A673 (cell line): ENCODE data around the gene JCHAIN. TPM values are rescaled to one million over a fixed set of nuclear protein-coding genes. Genes with fewer than 3 reads are reported as not detected.

Experiments
- BruUV-seq: library from RNA; stranded (reverse); fragments of 400-500 nt; replicated peaks from 2 replicates; lab custom pipeline; 2021; lab: Mats Ljungman, UMichigan
- CTCF ChIA-PET: fragments of 300-600 bp; sonication (Branson Sonifier 250); formaldehyde crosslinking; loops from one replicate; lab custom pipeline; 2022; ENCODE audit warnings: antibody characterized with exemption; lab: Charles Lee
- POLR2A ChIA-PET: fragments of 300-600 bp; sonication (Branson Sonifier 250); formaldehyde crosslinking; loops from one replicate; lab custom pipeline; 2022; ENCODE audit warnings: antibody characterized with exemption; ENCODE audit not compliant: low non-redundant PET; lab: Charles Lee
- DNase-seq: peaks from one replicate; pipeline ENCODE4 v3.0.0-alpha.2; 2015; ENCODE audit warnings: low spot score
- H3K27ac ChIP-seq: fragments of 200-600 bp; sonication (generic); 2 replicates; pipeline ENCODE4 v1.5.1; 2016; ENCODE audit warnings: mixed run types, low read depth, mild to moderate bottlenecking, mixed read lengths, antibody characterized with exemption, low read length; ENCODE audit not compliant: poor library complexity, severe bottlenecking
- H3K27me3 ChIP-seq: fragments of 200-600 bp; sonication (generic); replicated peaks from 2 replicates; pipeline ENCODE4 v1.6.1; 2017; ENCODE audit warnings: mixed run types, low read depth, mild to moderate bottlenecking, mixed read lengths, antibody characterized with exemption, low read length; ENCODE audit not compliant: insufficient read depth, poor library complexity
- H3K36me3 ChIP-seq: fragments of 200-600 bp; sonication (generic); 2 replicates; pipeline ENCODE4 v1.6.1; 2016; ENCODE audit warnings: mixed run types, mild to moderate bottlenecking, mixed read lengths, antibody characterized with exemption, low read length; ENCODE audit not compliant: insufficient read depth, poor library complexity, severe bottlenecking
- H3K4me1 ChIP-seq: fragments of 200-600 bp; sonication (generic); 2 replicates; pipeline ENCODE4 v1.6.1; 2017; ENCODE audit warnings: mixed run types, mild to moderate bottlenecking, mixed read lengths, antibody characterized with exemption, low read length; ENCODE audit not compliant: insufficient read depth, poor library complexity, severe bottlenecking
- H3K4me3 ChIP-seq: fragments of 200-600 bp; sonication (generic); 2 replicates; pipeline ENCODE4 v1.5.1; 2016; ENCODE audit warnings: low read depth, mixed run types, mild to moderate bottlenecking, mixed read lengths, low read length; ENCODE audit not compliant: poor library complexity, severe bottlenecking
- H3K9me3 ChIP-seq: fragments of 200-600 bp; sonication (generic); 2 replicates; pipeline ENCODE4 v1.6.1; 2016; ENCODE audit warnings: mixed run types, low read depth, mild to moderate bottlenecking, mixed read lengths, antibody characterized with exemption, low read length; ENCODE audit not compliant: poor library complexity, severe bottlenecking
- EZH2 ChIP-seq: fragments of 200-600 bp; sonication (generic); IDR thresholded peaks from 2 replicates; pipeline ENCODE4 v1.6.1; 2017; ENCODE audit warnings: borderline replicate concordance, low read depth, mild to moderate bottlenecking, mixed read lengths, antibody characterized with exemption, low read length; ENCODE audit not compliant: poor library complexity, severe bottlenecking
- intact Hi-C: fragments of 100-400 bp; cut with micrococcal nuclease; formaldehyde crosslinking; loops from one replicate; pipeline ENCODE4 v1.10.0; 2022; ENCODE audit not compliant: unreplicated experiment
- total RNA-seq: library from RNA; stranded (reverse); gene quantifications from 2 replicates; pipeline ENCODE4 v1.2.3, GENCODE V29; 2021
- TF ChIP-seq, protein P1 (sequence below): fragments of 300-800, 200-600 bp; sonication (generic); conservative IDR thresholded peaks from 2 replicates; pipeline ENCODE4 v1.5.1; 2017; ENCODE audit warnings: low read depth, mild to moderate bottlenecking, antibody characterized with exemption, low read length, moderate library complexity, mixed read lengths

JCHAIN gene
- total RNA-seq, 1 experiment from 2014 or later = not detected

- POLR2A ChIA-PET = no interaction called here
These were observed 28.9 kb downstream of the JCHAIN start for GRCh38 chr4:70637239-70637913.

DNA sequence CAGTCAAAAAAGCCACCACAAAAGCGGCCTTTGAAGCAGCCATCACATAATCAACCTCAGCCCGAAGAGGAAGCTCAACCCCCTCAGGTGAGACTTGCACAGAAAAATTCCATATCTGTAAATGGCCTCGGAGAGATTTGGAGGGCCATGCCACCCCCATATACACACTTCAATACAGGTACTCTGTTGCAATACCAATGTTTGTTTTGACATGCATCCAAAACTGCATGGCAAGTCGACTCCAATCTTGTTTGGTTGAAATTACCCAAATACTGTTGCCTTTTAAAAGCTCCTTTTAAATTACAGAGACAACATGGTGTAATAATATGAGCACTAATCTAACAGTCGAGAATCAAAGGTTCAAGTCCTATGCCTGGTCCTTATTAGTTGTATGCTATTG lies 31.8 kb downstream of the JCHAIN start:
- Histone ChIP-seq H3K27me3 (no peaks in the 10 kb centered on the region), H3K4me1 (no peaks in the 10 kb centered on the region), H3K4me3 (no peak overlapping the region), H3K9me3 (no peaks in the 10 kb centered on the region), H3K36me3 (no peaks in the 10 kb centered on the region), H3K27ac (no peak overlapping the region)
- no peak for DNase-seq
- CTCF ChIA-PET = no interaction called here
- BruUV-seq = no TSS peak
- TF ChIP-seq, protein P1, sequence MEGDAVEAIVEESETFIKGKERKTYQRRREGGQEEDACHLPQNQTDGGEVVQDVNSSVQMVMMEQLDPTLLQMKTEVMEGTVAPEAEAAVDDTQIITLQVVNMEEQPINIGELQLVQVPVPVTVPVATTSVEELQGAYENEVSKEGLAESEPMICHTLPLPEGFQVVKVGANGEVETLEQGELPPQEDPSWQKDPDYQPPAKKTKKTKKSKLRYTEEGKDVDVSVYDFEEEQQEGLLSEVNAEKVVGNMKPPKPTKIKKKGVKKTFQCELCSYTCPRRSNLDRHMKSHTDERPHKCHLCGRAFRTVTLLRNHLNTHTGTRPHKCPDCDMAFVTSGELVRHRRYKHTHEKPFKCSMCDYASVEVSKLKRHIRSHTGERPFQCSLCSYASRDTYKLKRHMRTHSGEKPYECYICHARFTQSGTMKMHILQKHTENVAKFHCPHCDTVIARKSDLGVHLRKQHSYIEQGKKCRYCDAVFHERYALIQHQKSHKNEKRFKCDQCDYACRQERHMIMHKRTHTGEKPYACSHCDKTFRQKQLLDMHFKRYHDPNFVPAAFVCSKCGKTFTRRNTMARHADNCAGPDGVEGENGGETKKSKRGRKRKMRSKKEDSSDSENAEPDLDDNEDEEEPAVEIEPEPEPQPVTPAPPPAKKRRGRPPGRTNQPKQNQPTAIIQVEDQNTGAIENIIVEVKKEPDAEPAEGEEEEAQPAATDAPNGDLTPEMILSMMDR = no peak
- TF ChIP-seq EZH2 = no peak
- intact Hi-C loops = no loop called here
- POLR2A ChIA-PET = no interaction called here

More at GRCh38 chr4:70637239-70637913, 28.9 kb downstream of the JCHAIN start:
- intact Hi-C loops = no loop called here
- Histone ChIP-seq H3K27ac (no peak overlapping the region), H3K27me3 (no peaks in the 10 kb centered on the region), H3K36me3 (no peaks in the 10 kb centered on the region), H3K4me1 (peaks cover 10% of the 10 kb centered on the region), H3K9me3 (no peaks in the 10 kb centered on the region), H3K4me3 (no peak overlapping the region)
- no TSS peak for BruUV-seq
- TF ChIP-seq EZH2 = no peak
- TF ChIP-seq, protein P1 = no peak
- DNase-seq = no peak
- CTCF ChIA-PET = no interaction called here

- Histone ChIP-seq H3K9me3 (no peaks in the 10 kb centered on the region), H3K4me1 (no peaks in the 10 kb centered on the region), H3K36me3 (no peaks in the 10 kb centered on the region), H3K27me3 (no peaks in the 10 kb centered on the region), H3K4me3 (no peak overlapping the region), H3K27ac (no peak overlapping the region)
- ChIA-PET POLR2A (no interaction called here), CTCF (no interaction called here)
- intact Hi-C loops = no loop called here
- TF ChIP-seq, protein P1 = no peak
- TF ChIP-seq EZH2 = no peak
- no TSS peak for BruUV-seq
- no peak for DNase-seq
These were observed 34.3 kb downstream of the JCHAIN start for GRCh38 chr4:70632028-70632427.
